Sigmoid colon (tissue), 7 donors: ENCODE measurements around the gene NRG2. TPM values are rescaled to one million over a fixed set of nuclear protein-coding genes. Genes with fewer than 3 reads are reported as not detected.

Source experiments
- DNase-seq: peaks from one replicate; pipeline ENCODE4 v3.0.0-alpha.2; 2019
- H3K27ac ChIP-seq, 4 donors: fragments of 200-600 bp; sonication (generic); one replicate each; pipeline ENCODE4 v1.5.1; 2016 to 2019; ENCODE audit warnings: mild to moderate bottlenecking in 1 of 4
- H3K27me3 ChIP-seq, 3 donors: fragments of 200-600 bp; sonication (generic); one replicate each; pipeline ENCODE4 v1.5.1; 2019; ENCODE audit warnings: mild to moderate bottlenecking in 1 of 3
- H3K36me3 ChIP-seq, 4 donors: fragments of 200-600 bp; sonication (generic); one replicate each; pipeline ENCODE4 v1.5.1; 2016 to 2019
- H3K4me1 ChIP-seq, 4 donors: fragments of 200-600 bp; sonication (generic); one replicate each; pipeline ENCODE4 v1.5.1; 2017 to 2019
- H3K4me3 ChIP-seq, 4 donors: fragments of 200-600 bp; sonication (generic); one replicate each; pipeline ENCODE4 v1.5.1; 2017 to 2019; ENCODE audit warnings: mild to moderate bottlenecking in 2 of 4, moderate library complexity in 1 of 4
- H3K9me3 ChIP-seq, 4 donors: fragments of 200-600 bp in 3 of 4; sonication (generic) in 3 of 4; one replicate each; pipeline versions ENCODE4 v1.5.1 to v1.6.1; 2013 to 2019
- CTCF ChIP-seq, 4 experiments: fragments of 450-650 bp in 3 of 4; fragments of 200-600 bp in 1 of 4; IDR thresholded peaks; one replicate each; pipeline ENCODE4 v1.5.1; 2016 to 2019; ENCODE audit warnings: antibody characterized with exemption in 4 of 4, mild to moderate bottlenecking in 3 of 4, moderate library complexity in 2 of 4
- EP300 ChIP-seq, 4 donors: sonication (generic); formaldehyde crosslinking; IDR thresholded peaks; one replicate each; pipeline ENCODE4 v1.6.1; 2017; ENCODE audit warnings: antibody characterized with exemption in 4 of 4
- POLR2A ChIP-seq, 2 donors: fragments of 450-650 bp; IDR thresholded peaks; one replicate each; pipeline ENCODE4 v1.6.1; 2016; ENCODE audit warnings: antibody characterized with exemption in 2 of 2, mild to moderate bottlenecking in 2 of 2, moderate library complexity in 2 of 2
- POLR2AphosphoS5 ChIP-seq, 4 donors: sonication (generic); formaldehyde crosslinking; IDR thresholded peaks; one replicate each; pipeline ENCODE4 v1.6.1; 2017; ENCODE audit warnings: antibody characterized with exemption in 4 of 4
- WGBS, 2 donors: extraction: QIAGEN DNeasy Blood & Tissue Kit; methylation state at CpG; one replicate each; pipeline ENCODE4 v1.1.7; 2013; 5-methylcytosine and 5-hydroxymethylcytosine counted together
- intact Hi-C: fragments of 100-400 bp; cut with DNase I; formaldehyde crosslinking; loops from one replicate; pipeline ENCODE4 v1.15.1; 2023
- polyA plus RNA-seq, 3 donors: library from polyadenylated mRNA; stranded (reverse); fragments of 200-250 nt; gene quantifications; one replicate each; pipeline ENCODE4 v1.2.3, GENCODE V29; 2013
- small RNA-seq, 3 donors: library from RNA; depleted of rRNA; stranded (forward); fragments of <200 nt; gene quantifications; one replicate each; pipeline ENCODE3, GENCODE V24; 2016
- total RNA-seq, 4 donors: library from RNA; depleted of rRNA; stranded (reverse); fragments of >200 nt; gene quantifications; one replicate each; pipeline ENCODE4 v1.1.0, GENCODE V29; 2016
- donor health status: healthy with polysubstance abuse.
- donor health status: Bipolar disorder and iron deficiency.
- donor health status: healthy.

NRG2 gene
- total and polyA plus RNA-seq, 7 donors: 0.80 to 11.9 (median 4.8) TPM; not detected in 2

GRCh38 chr5:139798883-139799282 lies 244.2 kb downstream of the NRG2 start:
- DNase-seq: no peak
- intact Hi-C loops: no loop called here
- H3K27ac ChIP-seq: no peak overlapping the region
- no peak overlapping the region for H3K4me3 ChIP-seq
- peaks cover 22 to 76% (median 57%) of the 10 kb centered on the region in 3 donors for H3K27me3 ChIP-seq
- WGBS, 2 donors: 65 to 75% methylated on average over 2 of the region's 2 CpGs
- no peak for TF ChIP-seq POLR2A (IDR thresholded peaks at IDR 0.05)
- TF ChIP-seq EP300 (IDR thresholded peaks at IDR 0.05): no peak
- TF ChIP-seq CTCF (IDR thresholded peaks at IDR 0.05): no peak
- no peak for TF ChIP-seq POLR2AphosphoS5 (IDR thresholded peaks at IDR 0.05)
- H3K36me3 ChIP-seq: no peaks in the 10 kb centered on the region
- H3K9me3 ChIP-seq: no peaks in the 10 kb centered on the region
- H3K4me1 ChIP-seq: peaks cover 0 to 16% (median 13%) of the 10 kb centered on the region in 4 donors

- Histone ChIP-seq H3K36me3 (no peaks in the 10 kb centered on the region), H3K27me3 (peaks cover 22 to 76% (median 51%) of the 10 kb centered on the region in 3 donors), H3K27ac (no peak overlapping the region), H3K9me3 (no peaks in the 10 kb centered on the region), H3K4me1 (peaks cover 0 to 16% (median 13%) of the 10 kb centered on the region in 4 donors), H3K4me3 (no peak overlapping the region)
- no peak for DNase-seq
- TF ChIP-seq POLR2AphosphoS5 (IDR thresholded peaks at IDR 0.05): no peak
- no peak for TF ChIP-seq POLR2A (IDR thresholded peaks at IDR 0.05)
- no peak for TF ChIP-seq EP300 (IDR thresholded peaks at IDR 0.05)
- no peak for TF ChIP-seq CTCF (IDR thresholded peaks at IDR 0.05)
- 51 to 70% methylated on average over 9 of the region's 9 CpGs for WGBS, 2 donors
- intact Hi-C loops: no loop called here
These were observed 245.1 kb downstream of the NRG2 start for GRCh38 chr5:139797856-139798510.

- 52 to 67% methylated on average over 3 of the region's 3 CpGs for WGBS, 2 donors
- Histone ChIP-seq H3K36me3 (no peaks in the 10 kb centered on the region), H3K4me3 (no peak overlapping the region), H3K9me3 (no peaks in the 10 kb centered on the region), H3K27ac (no peak overlapping the region), H3K27me3 (peaks cover 22 to 70% (median 51%) of the 10 kb centered on the region in 3 donors), H3K4me1 (peaks cover 0 to 16% (median 13%) of the 10 kb centered on the region in 4 donors)
- no peak for TF ChIP-seq CTCF (IDR thresholded peaks at IDR 0.05)
- no peak for TF ChIP-seq POLR2AphosphoS5 (IDR thresholded peaks at IDR 0.05)
- no peak for TF ChIP-seq POLR2A (IDR thresholded peaks at IDR 0.05)
- no peak for TF ChIP-seq EP300 (IDR thresholded peaks at IDR 0.05)
- intact Hi-C loops: no loop called here
- no peak for DNase-seq
These were observed 245.8 kb downstream of the NRG2 start for GRCh38 chr5:139797335-139797734.

Small RNA genes within 50 kb of the gene (small RNA-seq; reads per million reads assigned to genes)
- 0 reads per million in 3 donors for gene RF00019

Other genes with a start within 250 kb of the NRG2 start
- under 1 TPM in 2 of 4 donors, not detected in 2; under 0.01 to 0.28 TPM for gene PSD2, start 247.5 kb downstream of the NRG2 start, total RNA-seq
- under 1 TPM in 1 of 3 donors, not detected in 2; 0.10 TPM for gene PSD2, start 247.5 kb downstream of the NRG2 start, polyA plus RNA-seq
- gene PURA, start 70.8 kb upstream of the NRG2 start, total RNA-seq: 10 to 100 TPM; 36.4 to 59.8 (median 40.3) TPM
- 1 to 10 TPM; 3.6 to 4.8 (median 4.2) TPM for gene PURA, start 70.8 kb upstream of the NRG2 start, polyA plus RNA-seq
- gene IGIP, start 82.6 kb upstream of the NRG2 start, total RNA-seq: 10 to 100 TPM; 24.7 to 35.2 (median 30.0) TPM
- gene IGIP, start 82.6 kb upstream of the NRG2 start, polyA plus RNA-seq: 1 to 10 TPM; 3.5 to 6.0 (median 3.9) TPM
- 10 to 100 TPM; 23.8 to 51.7 (median 36.2) TPM for gene CYSTM1, start 131.9 kb upstream of the NRG2 start, total RNA-seq
- 100 to 1,000 TPM; 207 to 597 (median 398) TPM for gene CYSTM1, start 131.9 kb upstream of the NRG2 start, polyA plus RNA-seq